ENCODE measurements around the gene GATC.

DNA sequence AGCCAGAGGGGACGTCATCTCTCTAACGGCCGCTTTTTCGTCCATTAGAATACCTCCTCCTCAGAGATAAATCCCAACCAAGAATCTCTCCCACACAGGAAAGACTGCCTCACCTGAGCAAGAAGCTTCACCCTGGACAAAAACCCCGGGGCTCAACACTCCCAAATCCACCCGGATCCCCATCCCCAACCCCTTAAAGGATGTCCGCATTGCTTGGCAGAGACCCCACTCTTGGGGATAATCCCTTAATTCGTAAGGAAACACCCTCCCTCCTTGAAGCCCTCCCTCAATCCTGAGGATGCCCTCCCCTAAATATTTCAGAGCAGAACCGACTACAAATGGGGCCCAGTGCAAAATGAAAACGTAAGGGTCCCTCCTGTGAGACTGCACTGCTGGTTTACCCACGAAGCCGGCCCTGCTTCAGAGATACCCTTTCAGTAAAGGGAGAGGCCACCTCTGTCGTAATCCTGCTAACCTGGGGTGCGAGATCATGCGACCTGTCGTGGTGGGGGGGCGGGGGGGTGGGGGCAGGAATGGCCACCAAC, 49.0 kb downstream of the GATC start:
- TF ChIP-seq, protein P1, sequence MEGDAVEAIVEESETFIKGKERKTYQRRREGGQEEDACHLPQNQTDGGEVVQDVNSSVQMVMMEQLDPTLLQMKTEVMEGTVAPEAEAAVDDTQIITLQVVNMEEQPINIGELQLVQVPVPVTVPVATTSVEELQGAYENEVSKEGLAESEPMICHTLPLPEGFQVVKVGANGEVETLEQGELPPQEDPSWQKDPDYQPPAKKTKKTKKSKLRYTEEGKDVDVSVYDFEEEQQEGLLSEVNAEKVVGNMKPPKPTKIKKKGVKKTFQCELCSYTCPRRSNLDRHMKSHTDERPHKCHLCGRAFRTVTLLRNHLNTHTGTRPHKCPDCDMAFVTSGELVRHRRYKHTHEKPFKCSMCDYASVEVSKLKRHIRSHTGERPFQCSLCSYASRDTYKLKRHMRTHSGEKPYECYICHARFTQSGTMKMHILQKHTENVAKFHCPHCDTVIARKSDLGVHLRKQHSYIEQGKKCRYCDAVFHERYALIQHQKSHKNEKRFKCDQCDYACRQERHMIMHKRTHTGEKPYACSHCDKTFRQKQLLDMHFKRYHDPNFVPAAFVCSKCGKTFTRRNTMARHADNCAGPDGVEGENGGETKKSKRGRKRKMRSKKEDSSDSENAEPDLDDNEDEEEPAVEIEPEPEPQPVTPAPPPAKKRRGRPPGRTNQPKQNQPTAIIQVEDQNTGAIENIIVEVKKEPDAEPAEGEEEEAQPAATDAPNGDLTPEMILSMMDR (optimal IDR thresholded peaks at IDR 0.05 in 1 of 3, IDR thresholded peaks at IDR 0.05 in 1 of 3, conservative IDR thresholded peaks at IDR 0.05 in 1 of 3; ENCODE audit: extremely low read depth in 1 of 3, insufficient read depth in 2 of 3, low read length in 3 of 3), result no peak
- no peak for TF ChIP-seq EZH2 (IDR thresholded peaks at IDR 0.05; ENCODE audit: low read length)

Data from keratinocyte (primary cell).